DMS 273 treated with DMSO at 0.1 percent for 48 hours (cell line): ENCODE results near the gene NUBPL.
"Not testable (repeated sequence)": the region's sequence is repeated elsewhere in the genome, so short reads cannot be mapped to it uniquely, and the experiment has no call there.

Source experiments
- DNase-seq: peaks from one replicate; lab custom pipeline; 2025; lab: John Stamatoyannopoulos, UW

NUBPL gene

GRCh38 chr14:31813724-31814490 is 252.7 kb downstream of the NUBPL start:
- not testable (repeated sequence) for DNase-seq

GRCh38 chr14:31819281-31819680 is 258.1 kb downstream of the NUBPL start:
- DNase-seq = no peak

GRCh38 chr14:31825459-31825858 is 264.3 kb downstream of the NUBPL start:
- no peak for DNase-seq

- DNase-seq = no peak
Observed at GRCh38 chr14:31827325-31827724, 266.1 kb downstream of the NUBPL start.

- no peak for DNase-seq
Observed at GRCh38 chr14:31828946-31829868, 268.0 kb downstream of the NUBPL start.

- DNase-seq = no peak
Observed at GRCh38 chr14:31834616-31835015, 273.4 kb downstream of the NUBPL start.

- no peak for DNase-seq
Observed at GRCh38 chr14:31835049-31835448, 273.8 kb downstream of the NUBPL start.

- no peak for DNase-seq
Observed at GRCh38 chr14:31837031-31837430, 275.8 kb downstream of the NUBPL start.

- no peak for DNase-seq
Observed at GRCh38 chr14:31842899-31843298, 281.7 kb downstream of the NUBPL start.

- DNase-seq = no peak
Observed at GRCh38 chr14:31843361-31844091, 282.3 kb downstream of the NUBPL start.

- DNase-seq = no peak
Observed at GRCh38 chr14:31854508-31855075, 293.4 kb downstream of the NUBPL start.

- DNase-seq = no peak
Observed at GRCh38 chr14:31855262-31855661, 294.1 kb downstream of the NUBPL start.

GRCh38 chr14:31856003-31856402 is 294.8 kb downstream of the NUBPL start:
- DNase-seq = not testable (repeated sequence)

GRCh38 chr14:31858868-31859267 is 297.7 kb downstream of the NUBPL start:
- DNase-seq = no peak

- no peak for DNase-seq
Observed at GRCh38 chr14:31864937-31865855, 304.0 kb downstream of the NUBPL start.

- no peak for DNase-seq
Observed at GRCh38 chr14:31867570-31867969, 306.4 kb downstream of the NUBPL start.

GRCh38 chr14:31868096-31868495 is 306.9 kb downstream of the NUBPL start:
- not testable (repeated sequence) for DNase-seq

GRCh38 chr14:31876741-31877140 is 315.5 kb downstream of the NUBPL start:
- DNase-seq = no peak

- DNase-seq = no peak
Observed at GRCh38 chr14:31877255-31877798, 316.1 kb downstream of the NUBPL start.

GRCh38 chr14:31879661-31880348 is 318.6 kb downstream of the NUBPL start:
- DNase-seq = no peak
